HS-27A (cell line): ENCODE data around the gene RASSF3.
"Not testable (repeated sequence)": the region's sequence is repeated elsewhere in the genome, so short reads cannot be mapped to it uniquely, and the experiment has no call there.

Experiments used
- DNase-seq: peaks from one replicate; pipeline ENCODE4 v3.0.0-alpha.2; 2012; ENCODE audit warnings: low read depth, missing footprints

Gene RASSF3

DNA sequence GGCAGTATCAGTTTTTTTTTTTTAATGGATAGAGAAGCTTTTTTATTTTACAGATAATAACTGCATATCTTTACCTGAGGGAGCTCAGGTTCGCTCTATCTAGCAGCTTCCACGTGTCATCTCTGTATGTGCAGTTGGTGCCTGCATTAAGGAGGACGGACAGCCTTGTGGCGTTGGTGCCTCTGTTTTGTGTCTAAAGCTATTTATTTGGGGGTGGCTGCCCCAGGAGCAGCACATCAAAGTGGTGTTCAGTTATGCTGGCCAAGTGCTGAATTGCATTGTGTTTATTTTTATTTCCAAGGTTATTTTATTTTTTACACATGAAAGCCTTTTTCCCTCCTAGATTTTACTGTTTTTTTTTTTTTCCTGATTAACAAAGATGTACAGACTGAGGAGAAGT, 59.7 kb downstream of the RASSF3 start:
- DNase-seq, result no peak

DNA sequence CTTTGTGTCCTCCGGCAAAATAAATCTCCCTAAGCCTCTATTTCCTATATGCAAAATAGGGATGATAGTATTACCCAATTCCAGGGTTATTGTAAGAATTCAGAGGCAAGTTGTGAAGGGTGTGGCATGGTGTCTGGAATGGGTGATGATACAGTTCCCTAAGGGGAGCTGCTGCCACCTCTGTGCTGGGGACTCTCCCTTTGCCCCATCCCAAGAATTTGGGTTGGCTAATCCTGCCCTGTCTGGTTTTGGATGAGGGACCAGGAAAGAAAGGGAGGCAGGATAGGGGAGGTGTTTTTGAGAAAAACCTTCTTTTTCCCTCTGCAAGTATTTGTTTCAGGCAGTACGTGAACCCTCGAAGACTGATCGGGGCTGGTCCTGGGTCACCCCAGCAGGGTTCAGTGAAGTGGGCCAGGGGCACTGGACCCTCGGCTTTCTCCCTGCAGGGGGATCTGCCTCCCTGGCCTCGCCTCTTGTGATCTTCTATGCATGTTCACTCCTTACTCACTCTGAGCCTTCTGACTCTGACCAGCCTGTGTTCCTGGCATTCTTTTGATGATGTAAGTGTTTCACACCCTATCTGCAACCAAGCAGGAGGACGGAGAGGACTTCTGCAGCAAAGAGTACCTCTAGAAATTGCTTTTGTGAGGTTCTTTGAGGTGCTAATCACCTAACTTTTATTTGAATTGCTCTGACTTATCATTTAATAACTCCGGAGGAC, 60.8 kb downstream of the RASSF3 start:
- no peak for DNase-seq

- no peak for DNase-seq
These were observed 61.4 kb downstream of the RASSF3 start for GRCh38 chr12:64671681-64672080.

GRCh38 chr12:64672925-64673409, 62.7 kb downstream of the RASSF3 start:
- no peak for DNase-seq

- no peak for DNase-seq
These were observed 63.3 kb downstream of the RASSF3 start for GRCh38 chr12:64673490-64674169.

DNA sequence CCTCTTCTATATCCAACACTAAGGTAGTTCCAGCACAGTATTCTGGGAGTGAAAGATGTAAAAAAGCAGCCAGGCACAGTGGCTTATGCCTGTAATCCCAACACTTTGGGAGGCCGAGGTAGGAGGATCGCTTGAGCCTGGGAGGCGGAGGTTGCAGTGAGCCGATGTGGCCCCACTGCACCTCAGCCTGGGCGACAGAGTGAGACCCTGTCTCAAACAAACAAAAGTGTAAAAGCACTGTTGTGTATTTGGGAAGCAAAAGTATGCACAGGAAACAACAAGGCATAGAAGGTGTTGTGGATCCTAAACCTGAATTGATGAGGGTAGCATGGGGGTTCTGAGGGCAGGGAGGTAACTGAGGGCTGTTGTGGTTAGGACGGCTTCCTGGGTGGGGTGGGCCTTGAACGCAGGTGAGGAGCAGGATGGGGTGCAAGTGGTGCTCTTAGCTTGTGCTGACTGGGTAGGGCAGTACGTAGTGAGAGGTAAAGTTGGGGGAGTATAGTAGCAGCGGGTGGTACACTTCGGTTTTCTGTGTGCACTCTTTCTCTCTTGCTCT, 64.2 kb downstream of the RASSF3 start:
- no peak for DNase-seq

DNA sequence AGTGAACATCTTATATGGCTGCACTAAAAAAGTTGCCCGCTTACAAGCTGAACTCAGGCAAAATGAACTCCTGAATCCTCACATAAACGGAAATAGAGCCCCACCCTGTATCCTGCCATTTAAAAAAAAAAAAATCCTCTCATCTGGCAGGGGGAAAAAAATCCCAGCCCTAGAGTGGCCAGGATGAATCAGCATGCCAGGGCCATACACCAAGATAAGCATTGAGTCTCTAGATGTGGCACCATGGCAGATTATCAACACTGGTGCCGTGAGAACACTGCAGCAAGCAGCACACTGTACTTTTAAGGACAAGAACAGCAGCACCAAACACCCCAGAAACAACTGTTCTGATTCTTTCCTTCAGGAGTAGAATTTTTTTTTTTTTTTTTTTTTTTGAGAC, 65.5 kb downstream of the RASSF3 start:
- peak; percentile 42 for DNase-seq

DNA sequence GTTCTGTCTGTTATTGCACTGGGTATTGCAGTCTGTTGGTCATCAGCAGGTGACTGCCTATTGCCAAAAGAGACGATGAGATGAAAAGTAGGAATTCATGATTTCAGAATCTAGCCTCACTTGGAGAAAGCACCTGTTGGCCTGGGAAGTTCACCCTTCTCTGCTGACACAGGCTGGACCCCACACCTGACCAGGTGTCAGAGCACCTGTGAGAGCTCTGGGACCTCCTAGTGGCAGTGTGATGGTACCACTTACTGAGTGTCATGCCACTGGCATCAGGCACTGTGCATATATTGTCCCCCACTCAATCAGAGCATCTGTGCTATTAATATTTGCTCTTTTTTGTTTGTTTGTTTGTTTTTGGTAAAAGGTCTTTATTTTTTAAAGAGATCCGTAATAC, 68.0 kb downstream of the RASSF3 start:
- DNase-seq, result no peak

DNA sequence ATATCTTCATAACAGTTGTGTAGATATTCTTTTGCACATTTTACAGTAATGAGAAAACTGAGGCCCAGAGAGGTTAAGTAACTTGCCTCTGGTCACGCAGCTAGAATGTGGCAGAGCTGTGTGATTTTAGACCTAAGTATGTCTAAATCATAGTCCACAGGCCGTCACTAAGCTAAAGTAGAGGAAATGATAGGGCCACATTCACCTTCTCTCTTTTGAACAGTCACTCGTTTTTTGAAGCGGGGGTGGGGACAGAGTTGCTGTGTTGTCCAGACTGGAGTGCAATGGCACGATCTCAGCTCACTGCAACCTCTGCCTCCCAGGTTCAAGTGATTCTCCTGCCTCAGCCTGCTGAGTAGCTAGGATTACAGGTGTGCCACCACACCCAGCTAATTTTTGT, 68.5 kb downstream of the RASSF3 start:
- no peak for DNase-seq

DNA sequence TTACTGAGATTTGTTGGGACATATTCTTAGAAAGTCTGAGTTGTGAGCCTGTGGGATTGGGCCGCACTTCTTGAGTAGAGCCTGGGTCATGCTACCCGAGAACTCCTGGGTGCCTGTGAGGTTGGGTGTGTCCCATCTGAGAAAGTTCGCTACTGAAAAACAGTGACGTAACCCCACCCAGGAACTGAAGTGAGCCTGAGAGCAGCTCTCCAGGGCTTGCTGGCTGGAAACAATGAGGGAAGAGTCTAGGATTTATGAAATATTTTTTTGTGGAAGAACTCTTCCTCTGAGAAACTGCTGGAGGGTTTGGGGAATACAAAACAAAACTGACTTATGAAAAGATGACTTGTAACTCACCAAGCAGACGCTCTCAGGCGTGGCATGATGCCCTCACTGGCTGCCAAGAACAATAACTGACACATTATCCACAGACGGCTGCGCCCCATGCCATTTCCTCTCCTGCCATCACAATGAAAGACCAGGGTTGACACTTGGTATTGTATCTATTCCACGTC, 69.2 kb downstream of the RASSF3 start:
- DNase-seq, result peak; percentile 80

DNA sequence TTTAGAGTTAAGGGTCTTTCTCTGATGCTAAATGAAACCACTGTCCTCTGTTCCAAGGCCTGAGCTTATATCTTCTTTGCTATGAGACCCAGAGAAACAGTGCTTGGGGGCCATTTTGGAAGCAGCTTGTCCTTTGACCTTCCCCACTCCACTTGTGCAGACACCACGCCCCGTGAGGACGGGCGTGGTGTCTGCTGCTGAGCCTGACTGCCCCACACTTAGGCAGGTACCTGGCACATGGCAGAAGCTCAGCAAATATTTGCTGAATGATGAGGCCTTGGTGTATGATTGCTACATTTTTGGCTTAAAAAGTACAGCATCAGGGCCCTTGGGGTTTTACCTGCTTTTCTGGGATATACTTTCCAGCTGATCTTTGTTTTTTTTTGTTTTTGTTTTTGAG, 69.9 kb downstream of the RASSF3 start:
- no peak for DNase-seq

DNA sequence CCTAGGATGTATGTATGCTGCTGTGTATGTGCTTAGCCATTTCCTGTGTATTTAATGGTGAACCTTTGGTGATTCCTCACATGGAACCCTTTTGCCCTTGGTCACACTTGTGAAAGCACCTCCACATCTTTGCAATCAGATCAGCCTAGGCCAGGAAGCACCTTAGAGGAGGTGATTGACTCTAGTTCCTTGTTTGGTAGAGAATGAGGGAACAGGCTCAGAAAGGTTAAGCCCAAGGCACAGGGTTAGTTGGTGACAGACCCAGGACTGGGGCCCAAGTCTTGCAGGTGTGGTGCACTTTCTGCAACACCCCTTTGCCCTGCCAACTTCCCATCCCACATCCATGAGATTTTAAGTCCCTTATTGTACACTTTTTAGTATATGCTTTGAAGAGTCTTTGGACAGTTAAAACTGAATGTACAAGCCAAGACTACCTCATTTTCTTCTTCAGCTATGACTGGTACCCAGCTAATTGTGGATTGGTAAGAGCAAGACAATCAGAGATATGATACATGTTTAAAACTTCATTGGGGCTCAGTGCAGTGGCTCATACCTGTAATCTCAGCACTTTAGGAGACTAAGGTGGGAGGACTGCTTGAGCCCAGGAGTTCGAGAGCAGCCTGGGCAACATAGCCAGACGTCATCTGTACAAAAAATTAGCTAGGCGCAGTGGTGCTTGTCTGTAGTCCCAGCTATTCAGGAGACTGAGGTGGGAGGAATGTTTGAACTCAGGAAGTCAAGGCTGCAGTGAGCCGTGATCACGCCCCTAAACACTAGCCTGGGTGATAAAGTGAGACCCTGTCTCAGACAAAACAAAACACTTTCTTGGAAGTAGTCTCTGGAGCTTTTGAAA, 71.1 kb downstream of the RASSF3 start:
- no peak for DNase-seq

- DNase-seq, result no peak
These were observed 72.4 kb downstream of the RASSF3 start for GRCh38 chr12:64682572-64683277.

DNA sequence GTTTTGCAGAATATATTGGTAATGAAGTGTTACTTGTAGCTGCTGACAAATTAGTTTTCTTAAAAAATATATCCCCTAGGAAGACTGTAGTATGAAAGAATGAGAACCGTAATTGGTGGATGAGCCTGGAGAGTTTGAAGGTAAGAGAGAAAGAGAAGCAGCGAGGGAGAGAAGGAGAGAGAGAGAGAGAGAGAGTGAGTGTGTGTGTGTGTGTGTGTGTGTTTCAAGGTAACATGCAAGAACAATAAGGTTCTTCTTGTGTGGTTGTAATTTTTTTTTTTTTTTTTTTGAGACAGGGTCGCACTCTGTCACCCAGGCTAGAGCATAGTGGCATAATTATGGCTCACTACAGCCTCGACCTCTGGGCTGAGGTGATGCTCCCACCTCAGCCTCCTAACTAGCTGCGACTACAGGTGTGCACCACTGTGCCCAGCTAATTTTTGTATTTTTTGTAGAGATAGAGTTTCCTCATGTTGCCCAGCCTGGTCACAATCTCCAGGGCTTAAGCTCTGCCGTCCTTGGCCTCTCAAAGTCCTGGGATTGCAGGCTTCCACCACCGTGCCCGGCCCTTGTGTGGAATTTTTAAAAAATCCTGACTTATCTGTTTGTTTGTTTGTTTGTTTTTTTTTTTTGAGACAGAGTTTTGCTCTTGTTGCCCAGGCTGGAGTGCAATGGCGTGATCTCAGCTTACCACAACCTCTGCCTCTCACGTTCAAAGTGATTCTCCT, 73.7 kb downstream of the RASSF3 start:
- no peak for DNase-seq

DNA sequence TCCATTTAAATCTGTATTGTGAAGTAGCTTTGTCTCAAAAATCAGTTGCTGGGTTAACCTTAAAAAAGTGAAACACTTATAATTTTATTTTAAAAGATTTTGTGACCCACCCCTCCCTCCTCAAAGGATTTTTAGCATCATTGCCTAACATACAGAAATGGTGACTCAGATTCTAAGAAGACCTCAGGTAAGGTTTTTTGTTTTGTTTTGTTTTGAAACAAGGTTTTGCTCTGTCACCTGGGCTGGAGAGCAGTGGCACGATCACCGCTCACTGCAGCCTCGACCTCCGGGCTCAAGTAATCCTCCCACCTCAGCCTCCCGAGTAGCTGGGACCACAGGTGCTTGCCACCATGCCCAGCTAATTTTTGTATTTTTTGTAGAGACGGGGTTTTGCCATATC, 74.8 kb downstream of the RASSF3 start:
- no peak for DNase-seq

DNA sequence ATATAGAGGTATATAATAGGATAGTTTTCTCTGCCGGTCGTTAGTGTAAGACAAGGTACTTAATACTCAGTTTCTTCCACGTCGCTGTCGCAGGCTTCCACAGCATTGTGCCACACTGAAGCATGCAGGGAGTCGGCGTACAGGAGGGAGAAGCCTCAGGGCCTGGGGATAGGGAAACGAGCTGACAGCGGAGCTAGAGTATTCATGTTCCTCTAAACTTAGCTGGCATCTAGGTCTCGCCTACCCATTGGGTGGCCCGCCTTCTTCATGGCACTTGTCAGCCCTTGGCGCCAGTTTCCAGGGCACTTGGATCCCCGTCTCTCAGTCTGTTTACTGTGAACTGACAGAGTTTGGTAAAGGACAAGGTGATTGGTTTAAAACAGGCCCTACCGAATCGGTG, 75.3 kb downstream of the RASSF3 start:
- DNase-seq, result no peak

DNA sequence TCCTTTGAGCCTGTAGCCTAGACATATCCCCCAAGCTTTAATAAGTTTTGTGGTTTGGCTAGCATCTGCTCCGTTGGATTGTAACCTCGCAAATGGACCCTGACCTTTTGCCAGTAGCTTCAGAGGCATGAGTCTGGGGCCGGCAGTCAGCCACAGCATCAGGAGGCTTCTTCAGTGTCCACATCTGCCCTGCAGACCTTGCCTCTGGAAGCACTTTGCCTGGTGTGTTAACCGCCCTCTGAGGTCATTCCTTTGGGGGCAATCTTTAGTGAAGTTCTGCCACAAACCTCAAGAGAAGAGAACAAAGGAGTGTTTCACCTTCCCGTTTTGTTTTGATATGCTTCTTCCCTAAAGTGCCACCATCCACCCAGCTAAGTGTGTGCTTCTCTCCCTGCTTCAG, 77.5 kb downstream of the RASSF3 start:
- DNase-seq, result no peak

DNA sequence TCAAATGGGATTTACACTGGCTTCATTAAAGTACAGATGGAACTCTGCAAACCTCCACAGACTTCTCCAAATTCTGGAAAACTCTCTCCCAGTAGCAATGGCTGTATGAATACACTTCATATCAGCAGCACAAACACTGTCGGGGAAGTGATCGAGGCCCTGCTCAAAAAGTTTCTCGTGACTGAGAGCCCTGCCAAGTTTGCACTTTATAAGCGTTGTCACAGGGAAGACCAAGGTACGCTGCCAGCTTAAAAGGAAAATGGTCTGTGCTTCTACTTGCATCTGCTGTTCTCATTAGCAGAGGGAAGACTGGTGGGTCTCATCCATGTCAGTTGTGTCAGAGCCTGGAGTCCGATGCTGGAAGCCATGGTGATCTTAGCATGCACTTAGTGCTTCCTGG, 77.9 kb downstream of the RASSF3 start:
- DNase-seq, result no peak

DNA sequence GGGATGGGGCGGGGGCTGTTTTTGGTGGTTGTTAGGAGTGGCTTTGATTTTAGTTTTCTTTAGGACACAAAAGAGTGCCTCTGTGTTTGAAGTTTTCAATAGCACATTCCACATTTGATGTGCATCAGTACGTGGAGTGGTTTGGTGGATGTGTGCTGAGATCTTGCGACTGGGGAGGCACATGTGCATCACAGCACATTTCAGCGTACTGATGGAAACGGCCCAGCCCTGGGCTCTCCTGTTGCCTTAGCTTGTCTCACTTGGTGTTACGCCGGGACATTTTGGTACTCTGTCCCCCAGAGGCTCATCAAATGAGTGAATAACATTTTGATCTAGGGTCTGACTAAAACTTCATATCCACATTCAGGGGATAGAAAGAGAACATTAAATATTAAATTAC, 78.4 kb downstream of the RASSF3 start:
- no peak for DNase-seq

DNA sequence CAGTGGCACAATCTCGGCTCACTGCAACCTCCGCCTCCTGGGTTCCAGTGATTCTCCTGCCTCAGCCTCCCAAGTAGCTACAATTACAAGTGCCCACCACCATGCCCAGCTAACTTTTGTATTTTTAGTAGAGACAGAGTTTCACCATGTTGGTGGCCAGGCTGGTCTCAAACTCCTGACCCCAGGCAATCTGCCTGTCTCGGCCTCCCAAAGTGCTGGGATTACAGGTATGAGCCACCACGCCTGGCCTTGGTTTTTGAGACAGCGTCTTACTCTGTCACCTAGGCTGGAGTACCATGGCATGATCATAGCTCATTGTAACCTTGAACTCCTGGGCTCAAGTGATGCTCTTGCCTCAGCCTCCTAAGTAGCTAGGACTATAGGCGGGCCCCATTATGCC, 79.9 kb downstream of the RASSF3 start:
- not testable (repeated sequence) for DNase-seq

DNA sequence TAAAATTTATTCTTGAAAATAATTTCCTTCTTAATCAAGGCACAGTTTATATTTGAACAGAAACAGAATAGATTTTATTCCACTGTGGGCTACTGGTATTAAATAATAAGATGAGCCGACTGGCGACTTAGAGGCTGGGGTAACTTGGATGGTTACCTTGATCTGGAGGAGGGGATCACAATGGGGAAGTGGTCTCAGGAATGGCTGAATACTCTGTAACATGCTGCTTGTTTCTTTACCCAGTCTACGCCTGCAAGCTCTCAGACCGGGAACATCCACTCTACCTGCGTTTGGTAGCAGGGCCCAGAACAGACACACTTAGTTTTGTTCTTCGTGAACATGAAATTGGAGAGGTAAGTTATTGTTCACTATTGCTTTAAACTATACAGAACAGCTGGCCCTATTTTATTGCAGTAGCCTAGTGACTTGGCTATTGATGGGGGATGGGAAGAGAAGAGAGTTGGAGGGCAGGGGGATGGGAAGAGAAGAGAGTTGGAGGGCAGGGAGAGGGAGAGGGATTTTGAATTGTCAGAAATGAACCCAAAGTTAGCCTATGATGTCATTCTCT, 81.0 kb downstream of the RASSF3 start:
- DNase-seq, result no peak
